ENCODE measurements around the gene ATAD3C.

GRCh38 chr1:1487701-1488100 is 38.2 kb downstream of the ATAD3C start:
- no peak for TF ChIP-seq POLR2AphosphoS5 (IDR thresholded peaks at IDR 0.05; ENCODE audit: insufficient read depth in 1 of 2, low read depth in 1 of 2)
- no peak for TF ChIP-seq POLR2A (IDR thresholded peaks at IDR 0.05)

Measured in vagina (tissue), 2 donors.